ENCODE data around the gene SLC23A1. TPM values are rescaled to one million over a fixed set of nuclear protein-coding genes. Genes with fewer than 3 reads are reported as not detected.

SLC23A1 gene
- total and polyA plus RNA-seq, 9 of the 15 experiments (the other 6 are each of a cell fraction or from before 2014, with no cell fraction given) = 0.03 to 0.20 (median 0.05) TPM; not detected in 5

DNA sequence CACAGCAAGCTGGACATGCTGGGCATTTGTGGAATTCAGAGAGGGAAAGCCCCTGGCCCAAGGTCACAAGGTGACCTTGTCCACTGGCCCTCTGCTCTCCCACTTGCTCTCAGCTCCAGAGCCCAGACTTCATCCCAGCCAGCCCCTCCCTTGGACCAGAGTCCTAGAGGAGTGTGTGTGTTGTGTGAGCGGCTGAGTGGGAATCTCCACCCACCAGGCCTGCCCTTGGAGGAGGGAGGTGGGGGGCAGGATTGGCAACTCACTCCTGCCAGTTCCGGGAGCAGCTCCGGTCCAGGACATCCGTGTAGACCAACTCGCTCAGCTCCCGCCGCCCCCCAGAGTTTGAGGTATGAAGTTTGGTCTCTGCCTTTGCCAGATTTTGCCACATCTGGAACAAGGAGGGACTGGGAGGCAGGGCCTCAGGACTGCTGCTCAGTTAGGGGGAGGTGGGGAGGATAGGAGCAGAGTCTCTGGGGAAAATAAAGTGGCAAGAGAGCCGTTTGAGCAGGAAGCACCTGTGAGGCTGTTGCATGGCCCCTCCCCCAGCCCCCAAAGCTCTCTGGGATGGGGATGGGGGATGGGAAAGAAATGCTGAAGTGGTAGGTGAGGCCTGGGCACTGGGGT is 5.2 kb upstream of the SLC23A1 start:
- no peak for DNase-seq (ENCODE audit: extremely low read depth in 1 of 4, low spot score in 3 of 4)
- H3K27ac ChIP-seq (ENCODE audit: extremely low read depth, low read depth, low read length) = no peak overlapping the region
- H3K4me1 ChIP-seq (replicated peaks in 1 of 2; ENCODE audit: control insufficient read depth in 2 of 2, insufficient read depth in 2 of 2, low read length in 2 of 2) = peaks cover 12 to 41% of the 10 kb centered on the region in 2 experiments; a peak in 4 of 5 replicates
- no peak overlapping the region for H3K4me2 ChIP-seq (ENCODE audit: insufficient read depth, low read length)
- no peaks in the 10 kb centered on the region for H3K79me2 ChIP-seq (ENCODE audit: control insufficient read depth, insufficient read depth, low read length)
- intact Hi-C loops (cut with micrococcal nuclease) = no loop called here
- ATAC-seq = no peak
- H3K4me3 ChIP-seq = no peak overlapping the region
- ChIA-PET POLR2A (interaction anchor here (0.6 to 1.3 kb wide), 6 partner anchors 10 to 1671 kb away, joined by 3 to 5 read pairs (median 3); no protein-coding TSS in a partner anchor), CTCF (ENCODE audit: low intra/inter-chr PET ratio) (interaction anchor here (1.0 kb wide), 1 partner anchor 399 kb away, joined by 3 read pairs; no protein-coding TSS in a partner anchor)
- H2AFZ ChIP-seq (ENCODE audit: low read depth, low read length) = no peak overlapping the region
- no peak for FAIRE-seq
- no peaks in the 10 kb centered on the region for H3K9me1 ChIP-seq (ENCODE audit: control insufficient read depth, insufficient read depth, low read length)
- H3K36me3 ChIP-seq (ENCODE audit: control insufficient read depth, insufficient read depth, low read length) = no peaks in the 10 kb centered on the region
- in situ Hi-C loops (cut with MboI) = no loop called here
- peak overlapping the region in 1 of 2 experiments; percentile 60; a peak in 2 of 4 replicates for H3K9ac ChIP-seq (ENCODE audit: insufficient read depth in 1 of 2, low read depth in 2 of 2, low read length in 2 of 2)
- H4K20me1 ChIP-seq (replicated peaks; ENCODE audit: control insufficient read depth, insufficient read depth, low read length) = no peaks in the 10 kb centered on the region
- BruUV-seq (replicated peaks) = no TSS peak
- H3K9me3 ChIP-seq (replicated peaks; ENCODE audit: control insufficient read depth, insufficient read depth, low read depth, low read length) = no peaks in the 10 kb centered on the region; the same call in none of the 2 replicates
- WGBS (ENCODE audit: insufficient coverage, low coverage, missing lambda C conversion rate) = 36% methylated on average over 2 of the region's 8 CpGs
- no peak for TF ChIP-seq MYBL2 (IDR thresholded peaks at IDR 0.05; ENCODE audit: low read depth)
- TF ChIP-seq MYBL2 (CRISPR knock-in tag; IDR thresholded peaks at IDR 0.05; ENCODE audit: borderline replicate concordance) = no peak
- TF ChIP-seq, protein P1, sequence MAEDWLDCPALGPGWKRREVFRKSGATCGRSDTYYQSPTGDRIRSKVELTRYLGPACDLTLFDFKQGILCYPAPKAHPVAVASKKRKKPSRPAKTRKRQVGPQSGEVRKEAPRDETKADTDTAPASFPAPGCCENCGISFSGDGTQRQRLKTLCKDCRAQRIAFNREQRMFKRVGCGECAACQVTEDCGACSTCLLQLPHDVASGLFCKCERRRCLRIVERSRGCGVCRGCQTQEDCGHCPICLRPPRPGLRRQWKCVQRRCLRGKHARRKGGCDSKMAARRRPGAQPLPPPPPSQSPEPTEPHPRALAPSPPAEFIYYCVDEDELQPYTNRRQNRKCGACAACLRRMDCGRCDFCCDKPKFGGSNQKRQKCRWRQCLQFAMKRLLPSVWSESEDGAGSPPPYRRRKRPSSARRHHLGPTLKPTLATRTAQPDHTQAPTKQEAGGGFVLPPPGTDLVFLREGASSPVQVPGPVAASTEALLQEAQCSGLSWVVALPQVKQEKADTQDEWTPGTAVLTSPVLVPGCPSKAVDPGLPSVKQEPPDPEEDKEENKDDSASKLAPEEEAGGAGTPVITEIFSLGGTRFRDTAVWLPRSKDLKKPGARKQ (CRISPR knock-in tag; IDR thresholded peaks at IDR 0.05) = no peak
- H3K27me3 ChIP-seq (ENCODE audit: control insufficient read depth in 2 of 2, insufficient read depth in 2 of 2, low read length in 2 of 2) = no peaks in the 10 kb centered on the region
